GM12864 (cell line): Measurements from ENCODE around the gene KCNMA1.

Source experiments
- DNase-seq: peaks from one replicate; pipeline ENCODE4 v3.0.0-alpha.2; 2011; ENCODE audit warnings: low read depth
- H3K4me3 ChIP-seq: 2 replicates; pipeline ENCODE4 v1.5.1; 2011; ENCODE audit warnings: mild to moderate bottlenecking, low read depth, low read length, control low read depth
- CTCF ChIP-seq: IDR thresholded peaks from 2 replicates; pipeline ENCODE4 v1.5.1; 2011; ENCODE audit warnings: low read depth, mild to moderate bottlenecking, moderate library complexity, low read length, control low read depth, inconsistent platforms; ENCODE audit errors: missing control alignments

Gene KCNMA1

DNA sequence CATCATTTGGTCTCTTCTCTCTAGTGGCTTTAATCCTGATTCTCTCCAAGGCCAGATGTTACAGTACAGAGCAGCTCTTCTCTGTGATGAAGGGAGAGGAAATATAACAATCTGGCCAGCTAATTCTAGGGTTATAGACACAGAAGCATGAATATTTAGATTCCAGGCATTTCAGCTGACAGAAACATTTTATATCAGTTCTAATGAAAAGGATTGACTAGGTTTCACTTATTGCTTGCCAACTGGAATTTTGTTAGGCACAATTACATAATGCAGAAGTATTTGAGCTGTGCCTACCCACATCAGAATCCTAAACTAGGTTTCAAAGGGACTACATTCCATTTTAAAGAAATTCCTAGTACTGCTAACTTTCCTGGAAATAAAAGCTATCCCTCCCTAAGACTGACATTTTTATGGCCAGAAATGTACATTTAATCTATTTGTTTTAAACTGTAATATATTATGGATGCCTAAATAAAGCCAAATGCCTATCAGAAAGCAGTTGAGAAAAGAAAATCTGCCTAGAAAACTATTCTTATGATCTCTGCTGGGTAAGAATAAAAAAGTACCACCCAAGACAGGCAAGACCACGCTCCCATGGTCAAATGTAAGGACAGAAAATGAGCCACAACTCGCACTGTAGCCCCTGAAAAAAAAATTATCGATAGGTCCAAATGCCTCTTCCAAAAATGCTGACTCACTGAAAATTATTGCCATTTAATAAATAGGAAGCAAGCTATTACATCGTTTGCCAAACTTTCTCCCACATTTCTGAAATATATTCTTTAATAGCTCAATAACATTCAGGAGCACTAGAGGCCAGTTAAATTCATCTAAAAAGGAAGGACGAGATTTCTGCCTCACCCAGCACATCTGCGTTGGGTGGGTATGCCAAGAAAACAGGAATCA, 498.1 kb downstream of the KCNMA1 start:
- H3K4me3 ChIP-seq, result no peak overlapping the region
- no peak for DNase-seq
- no peak for TF ChIP-seq CTCF

GRCh38 chr10:77138541-77138940, 499.1 kb downstream of the KCNMA1 start:
- H3K4me3 ChIP-seq, result no peak overlapping the region
- TF ChIP-seq CTCF, result no peak
- no peak for DNase-seq

DNA sequence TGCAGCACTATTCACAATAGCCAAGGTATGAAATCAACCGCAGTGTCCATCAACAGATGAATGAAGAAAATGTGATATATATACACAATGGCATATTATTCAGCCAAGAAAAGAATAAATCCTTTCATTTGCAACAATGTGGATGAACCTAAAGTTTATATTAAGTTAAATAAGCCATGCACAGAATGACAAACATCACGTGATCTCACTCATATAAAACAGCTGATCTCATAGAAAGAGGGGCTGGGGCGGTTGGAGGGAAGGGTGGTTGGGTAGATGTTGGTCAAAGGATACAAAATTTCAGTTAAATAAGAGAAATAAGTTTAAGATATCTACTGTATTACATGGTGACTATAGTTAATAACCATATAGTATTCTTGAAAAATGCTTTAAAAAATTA, 502.1 kb downstream of the KCNMA1 start:
- TF ChIP-seq CTCF, result no peak
- no peak overlapping the region for H3K4me3 ChIP-seq
- DNase-seq, result no peak

GRCh38 chr10:77131214-77131613, 506.4 kb downstream of the KCNMA1 start:
- no peak for TF ChIP-seq CTCF
- H3K4me3 ChIP-seq, result no peak overlapping the region

GRCh38 chr10:77127243-77127642, 510.4 kb downstream of the KCNMA1 start:
- TF ChIP-seq CTCF, result no peak
- no peak for DNase-seq
- no peak overlapping the region for H3K4me3 ChIP-seq

More at GRCh38 chr10:77131214-77131613, 506.4 kb downstream of the KCNMA1 start:
- DNase-seq, result no peak

DNA sequence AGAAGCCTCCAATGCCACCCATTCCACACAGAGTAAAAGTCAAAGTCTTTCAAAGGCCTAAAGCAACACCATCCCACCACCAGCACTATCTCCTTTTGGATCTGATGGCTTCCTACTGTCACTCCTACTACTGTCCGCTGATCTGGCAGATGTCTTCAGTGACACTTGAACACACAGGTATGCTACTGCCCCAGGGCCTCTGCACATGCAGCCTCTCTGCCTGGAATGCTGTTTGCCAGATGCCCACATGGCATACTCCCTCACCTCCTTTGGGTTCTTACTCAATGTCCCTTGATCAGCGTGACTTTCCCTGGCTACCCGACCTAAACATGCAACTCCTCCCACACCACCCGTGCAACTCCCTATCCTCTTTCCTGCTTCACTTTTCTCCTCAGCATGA, 512.4 kb downstream of the KCNMA1 start:
- no peak overlapping the region for H3K4me3 ChIP-seq

More for the DNA sequence above, 512.4 kb downstream of the KCNMA1 start:
- no peak for TF ChIP-seq CTCF
- no peak for DNase-seq
